Activated T-cell treated with anti-CD3 and anti-CD28 coated beads, Interleukin-2, amount 50 U/mL, for 72 hours (primary cell): ENCODE measurements around the gene ACTR5. TPM values are rescaled to one million over a fixed set of nuclear protein-coding genes. Genes with fewer than 3 reads are reported as not detected.
"Not testable (repeated sequence)": the region's sequence is repeated elsewhere in the genome, so short reads cannot be mapped to it uniquely, and the experiment has no call there.

Experiments used
- ATAC-seq, 2 donors: fragments of 150-1000 bp; cut with Tn5 transposase; replicated peaks in 1 of 2; 2 replicates each; pipeline ENCODE4 v1.10.0; 2021; ENCODE audit warnings: moderate library complexity in 2 of 2, mild to moderate bottlenecking in 1 of 2
- DNase-seq, 2 donors: peaks; one replicate each; pipeline ENCODE4 v3.0.0; 2021 to 2022; ENCODE audit warnings: mixed read lengths in 1 of 2
- H3K27ac Mint-ChIP-seq: one replicate; pipeline ENCODE4 v1.8.0; 2022; ENCODE audit warnings: mild to moderate bottlenecking, moderate library complexity, mixed read lengths
- H3K27me3 Mint-ChIP-seq: one replicate; pipeline ENCODE4 v1.8.0; 2022; ENCODE audit warnings: low read depth, mixed read lengths
- H3K36me3 Mint-ChIP-seq, 2 donors: one replicate each; pipeline ENCODE4 v1.8.0; 2022; ENCODE audit warnings: mixed read lengths in 2 of 2, mild to moderate bottlenecking in 1 of 2; ENCODE audit not compliant: insufficient read depth in 2 of 2
- H3K4me1 Mint-ChIP-seq: one replicate; pipeline ENCODE4 v1.8.0; 2022; ENCODE audit warnings: low read depth, mixed read lengths
- H3K4me3 Mint-ChIP-seq, 2 donors: one replicate each; pipeline ENCODE4 v1.8.0; 2022; ENCODE audit warnings: mild to moderate bottlenecking in 2 of 2, mixed read lengths in 2 of 2, moderate library complexity in 2 of 2
- H3K9me3 Mint-ChIP-seq, 2 donors: one replicate each; pipeline ENCODE4 v1.8.0; 2022; ENCODE audit warnings: mixed read lengths in 2 of 2
- total RNA-seq, 2 donors: library from RNA; stranded (reverse); gene quantifications; one replicate each; pipeline ENCODE4 v1.2.3, GENCODE V29; 2022

Gene ACTR5
- total RNA-seq, 2 donors from 2014 or later: 8.2 to 8.7 TPM

GRCh38 chr20:38805502-38805957 lies 57.3 kb downstream of the ACTR5 start, which contains the start of gene PPP1R16B:
Gene PPP1R16B (plus strand): TSS chr20:38805697. CDS start chr20:38835926, 30,229 bp downstream.
- Mint-ChIP-seq H3K36me3 (peaks cover 15 to 32% of the 10 kb centered on the region in 2 donors), H3K4me3 (peak within 1 kb of the TSS; percentile 87 to 98), H3K27ac (peak within 1 kb of the TSS; percentile 91), H3K27me3 (no peaks in the 10 kb centered on the region), H3K4me1 (peaks cover 53% of the 10 kb centered on the region), H3K9me3 (no peaks in the 10 kb centered on the region)
- DNase-seq: peak; percentile 86 to 89
- ATAC-seq: peak; percentile 83 to 84

DNA sequence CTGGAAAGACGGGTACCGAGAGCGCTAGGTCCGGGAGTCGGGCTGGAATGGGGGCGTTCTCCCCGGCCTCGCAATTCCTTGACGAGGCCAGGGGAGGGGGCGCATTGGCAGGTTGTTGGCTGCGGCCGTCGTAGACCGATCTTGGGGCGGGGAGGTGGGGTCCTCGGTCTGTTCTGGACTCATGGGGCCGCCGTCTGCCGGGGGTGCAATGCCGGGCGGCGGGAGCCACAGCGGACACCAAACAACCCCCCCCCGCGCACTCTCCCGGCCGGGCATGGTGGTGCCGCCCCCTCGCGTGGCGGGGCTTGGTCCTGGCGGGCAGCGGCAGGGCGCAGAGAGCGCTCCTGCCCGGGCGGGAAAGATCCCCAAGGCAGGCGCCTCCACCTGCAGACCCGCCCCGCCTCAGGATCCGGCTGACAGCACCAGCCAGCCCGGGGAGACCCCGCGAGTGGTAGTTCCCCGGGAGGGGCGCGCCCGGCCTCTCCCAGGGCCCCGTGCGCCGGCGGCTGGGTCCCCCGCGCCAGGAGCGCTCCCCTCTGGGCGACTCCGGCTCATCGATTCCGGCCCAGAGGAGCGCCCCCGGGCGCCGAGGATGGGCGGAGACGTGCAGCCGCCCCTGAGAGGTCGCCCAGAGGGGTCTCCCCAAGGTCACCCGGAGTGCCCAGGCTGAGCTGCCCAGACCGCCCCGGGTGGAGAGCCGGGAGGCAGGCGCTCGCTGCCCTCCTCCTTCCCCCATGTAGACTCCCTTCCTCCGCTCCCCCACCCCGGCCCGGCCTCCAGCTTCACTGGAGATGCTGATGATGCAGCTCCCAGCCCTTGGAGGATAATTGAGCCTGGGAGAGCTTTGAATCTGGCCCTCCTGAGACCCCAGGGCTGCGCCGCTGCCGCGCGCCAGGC lies 57.9 kb downstream of the ACTR5 start:
- Mint-ChIP-seq H3K9me3 (no peaks in the 10 kb centered on the region), H3K4me3 (peak overlapping the region; percentile 87 to 98), H3K27ac (no peak overlapping the region), H3K27me3 (no peaks in the 10 kb centered on the region), H3K36me3 (peaks cover 15 to 36% of the 10 kb centered on the region in 2 donors), H3K4me1 (peaks cover 59% of the 10 kb centered on the region)
- peak; percentile 56 to 62 for DNase-seq
- ATAC-seq: peak; percentile 21

- Mint-ChIP-seq H3K4me1 (peaks cover 68% of the 10 kb centered on the region), H3K4me3 (peak overlapping the region; percentile 83 to 98), H3K9me3 (no peaks in the 10 kb centered on the region), H3K36me3 (peaks cover 15 to 40% of the 10 kb centered on the region in 2 donors), H3K27me3 (no peaks in the 10 kb centered on the region), H3K27ac (peak overlapping the region; percentile 57)
- DNase-seq: peak; percentile 21 to 25
- peak in 1 of 2 donors; percentile 6 for ATAC-seq
Measured at GRCh38 chr20:38806855-38807655, 58.8 kb downstream of the ACTR5 start.

- Mint-ChIP-seq H3K4me1 (peaks cover 75% of the 10 kb centered on the region), H3K36me3 (peaks cover 20 to 40% of the 10 kb centered on the region in 2 donors), H3K27me3 (no peaks in the 10 kb centered on the region), H3K4me3 (peak overlapping the region in 1 of 2 donors; percentile 98), H3K9me3 (no peaks in the 10 kb centered on the region), H3K27ac (peak overlapping the region; percentile 26)
- ATAC-seq (no peak), DNase-seq (no peak)
Measured at GRCh38 chr20:38809942-38810341, 61.7 kb downstream of the ACTR5 start.

DNA sequence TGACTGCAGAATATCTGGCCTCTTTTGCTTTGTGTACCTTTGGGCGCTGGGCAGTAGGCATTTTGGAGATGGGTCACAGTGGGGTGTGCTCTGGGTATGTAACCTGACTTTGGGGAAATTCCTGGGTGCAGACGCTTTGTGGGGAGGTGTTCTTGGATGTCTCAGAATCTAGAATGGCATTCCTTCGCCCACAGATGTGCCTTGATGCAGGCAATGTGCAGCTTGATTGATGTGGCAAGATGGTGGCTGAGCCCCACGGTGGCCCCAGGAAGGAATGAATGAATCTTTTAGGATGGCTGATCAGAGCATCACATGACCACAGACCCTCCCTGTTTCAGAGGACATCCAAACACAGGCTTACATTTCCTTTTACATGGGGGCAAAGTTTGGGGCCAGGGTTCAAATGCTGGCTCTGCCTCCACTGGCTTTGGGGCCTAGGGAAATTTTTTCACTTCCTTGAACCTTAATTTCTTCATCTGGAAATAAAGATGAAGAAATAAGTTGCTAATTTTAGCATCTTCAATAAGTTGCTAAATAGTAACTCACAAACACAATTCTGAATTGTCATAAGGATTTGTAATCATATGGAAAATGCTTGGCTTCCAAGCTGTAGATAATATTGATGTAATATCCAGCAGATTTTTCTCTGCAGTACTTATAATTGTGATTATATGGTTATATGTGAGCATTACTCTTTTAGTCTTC lies 62.8 kb downstream of the ACTR5 start:
- peak overlapping the region in 1 of 2 donors; percentile 20 for H3K4me3 Mint-ChIP-seq
- no peaks in the 10 kb centered on the region for H3K27me3 Mint-ChIP-seq

GRCh38 chr20:38811769-38812168 lies 63.5 kb downstream of the ACTR5 start:
- peak overlapping the region in 1 of 2 donors; percentile 20 for H3K4me3 Mint-ChIP-seq

More for the DNA sequence above, 62.8 kb downstream of the ACTR5 start:
- DNase-seq (no peak), ATAC-seq (no peak)
- Mint-ChIP-seq H3K27ac (peak overlapping the region; percentile 43), H3K9me3 (no peaks in the 10 kb centered on the region), H3K4me1 (peaks cover 81% of the 10 kb centered on the region), H3K36me3 (peaks cover 18 to 48% of the 10 kb centered on the region in 2 donors)

GRCh38 chr20:38812182-38812581 lies 63.9 kb downstream of the ACTR5 start:
- Mint-ChIP-seq H3K9me3 (no peaks in the 10 kb centered on the region), H3K36me3 (peaks cover 17 to 46% of the 10 kb centered on the region in 2 donors), H3K4me3 (no peak overlapping the region), H3K27me3 (no peaks in the 10 kb centered on the region), H3K27ac (peak overlapping the region; percentile 39), H3K4me1 (peaks cover 92% of the 10 kb centered on the region)
- DNase-seq (no peak), ATAC-seq (no peak)

More at GRCh38 chr20:38811769-38812168, 63.5 kb downstream of the ACTR5 start:
- no peak for DNase-seq
- ATAC-seq: no peak
- peaks cover 88% of the 10 kb centered on the region for H3K4me1 Mint-ChIP-seq
- no peak overlapping the region for H3K27ac Mint-ChIP-seq
- no peaks in the 10 kb centered on the region for H3K27me3 Mint-ChIP-seq
- no peaks in the 10 kb centered on the region for H3K9me3 Mint-ChIP-seq
- H3K36me3 Mint-ChIP-seq: peaks cover 18 to 48% of the 10 kb centered on the region in 2 donors

DNA sequence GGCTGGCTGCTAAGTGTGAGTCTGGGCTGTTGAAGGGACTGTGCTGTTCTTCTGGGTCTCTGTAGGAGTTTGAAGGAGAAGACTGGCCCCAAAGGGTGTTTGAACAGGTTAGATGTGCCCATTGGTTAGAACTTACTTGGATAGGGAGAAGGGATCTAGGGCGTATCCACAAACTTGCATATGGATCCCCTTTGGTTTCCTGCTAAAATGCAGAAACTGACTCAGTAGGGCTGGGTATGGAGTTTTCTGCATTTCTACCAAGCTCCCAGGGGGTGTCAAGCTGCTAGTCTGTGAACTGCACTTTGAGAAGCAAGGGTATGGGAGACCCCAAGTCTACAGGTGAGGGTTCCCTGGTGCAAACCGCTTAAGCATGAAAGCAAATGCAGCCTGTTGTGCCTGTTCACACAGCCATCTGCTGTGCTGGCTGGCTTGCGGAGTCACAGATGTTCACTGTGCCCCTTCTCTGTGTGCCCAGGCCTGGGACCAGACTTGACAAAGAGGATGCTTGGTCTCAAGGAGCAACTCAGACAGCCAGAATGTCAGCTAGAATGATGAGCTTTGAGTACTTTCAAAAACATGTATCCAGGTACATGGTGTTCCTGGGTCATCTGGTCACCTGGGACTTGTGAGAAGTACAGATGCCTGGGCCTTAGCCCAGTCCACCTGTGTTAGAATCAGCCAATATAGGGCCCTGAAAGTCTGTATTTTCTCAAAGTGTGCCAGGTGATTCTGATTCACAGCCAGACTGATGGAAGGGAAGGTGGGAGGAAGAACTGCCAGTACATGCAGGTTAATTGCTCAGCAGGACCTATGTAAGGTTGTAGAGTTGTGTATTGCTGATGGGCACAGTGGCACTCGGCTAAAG lies 64.7 kb downstream of the ACTR5 start:
- Mint-ChIP-seq H3K4me3 (no peak overlapping the region), H3K4me1 (peaks cover 92% of the 10 kb centered on the region), H3K36me3 (peaks cover 16 to 42% of the 10 kb centered on the region in 2 donors), H3K9me3 (no peaks in the 10 kb centered on the region), H3K27me3 (no peaks in the 10 kb centered on the region), H3K27ac (peak overlapping the region; percentile 39)
- DNase-seq: no peak
- peak in 1 of 2 donors; percentile 18 for ATAC-seq

DNA sequence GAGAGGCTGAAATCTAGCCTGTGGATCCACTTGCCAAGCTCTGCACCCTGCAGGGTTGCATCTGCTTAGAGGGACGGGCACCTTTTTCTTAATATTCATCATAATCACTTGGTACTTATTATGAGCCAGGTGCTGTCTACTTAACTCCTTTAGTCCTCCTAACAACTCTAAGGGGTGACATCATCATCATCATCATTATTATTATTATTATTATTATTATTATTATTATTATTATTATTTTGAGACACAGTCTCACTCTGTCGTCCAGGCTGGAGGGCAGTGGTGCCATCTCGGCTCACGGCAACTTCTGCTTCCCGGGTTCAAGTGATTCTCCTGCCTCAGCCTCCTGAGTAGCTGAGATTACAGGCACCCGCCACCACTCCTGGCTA lies 65.3 kb downstream of the ACTR5 start:
- not testable (repeated sequence) for H3K27ac Mint-ChIP-seq, ATAC-seq, H3K27me3 Mint-ChIP-seq, H3K9me3 Mint-ChIP-seq, H3K4me3 Mint-ChIP-seq, DNase-seq
- Mint-ChIP-seq H3K4me1 (peaks cover 92% of the 10 kb centered on the region), H3K36me3 (peaks cover 19 to 44% of the 10 kb centered on the region in 2 donors)

GRCh38 chr20:38815446-38815845 lies 67.2 kb downstream of the ACTR5 start:
- DNase-seq (no peak), ATAC-seq (no peak)
- Mint-ChIP-seq H3K4me1 (peaks cover 87% of the 10 kb centered on the region), H3K27ac (peak overlapping the region; percentile 97), H3K27me3 (no peaks in the 10 kb centered on the region), H3K4me3 (peak overlapping the region in 1 of 2 donors; percentile 59), H3K9me3 (no peaks in the 10 kb centered on the region), H3K36me3 (peaks cover 14 to 29% of the 10 kb centered on the region in 2 donors)

GRCh38 chr20:38818113-38819065 lies 70.1 kb downstream of the ACTR5 start:
- Mint-ChIP-seq H3K9me3 (no peaks in the 10 kb centered on the region), H3K27me3 (no peaks in the 10 kb centered on the region), H3K4me3 (peak overlapping the region; percentile 4 to 35), H3K4me1 (peaks cover 82% of the 10 kb centered on the region), H3K27ac (peak overlapping the region; percentile 82), H3K36me3 (peaks cover 16 to 34% of the 10 kb centered on the region in 2 donors)
- ATAC-seq (no peak), DNase-seq (no peak)
